Chondrocyte (in vitro differentiated cells): ENCODE data around the gene ZFAND3. TPM values are rescaled to one million over a fixed set of nuclear protein-coding genes. Genes with fewer than 3 reads are reported as not detected.

Source experiments
- DNase-seq: peaks from one replicate; pipeline ENCODE4 v3.0.0; 2021; ENCODE audit warnings: mixed read lengths, low spot score
- H3K27ac Mint-ChIP-seq: one replicate; pipeline ENCODE4 v1.8.0; 2021; ENCODE audit warnings: mild to moderate bottlenecking, moderate library complexity, mixed read lengths; ENCODE audit not compliant: unreplicated experiment
- H3K27me3 Mint-ChIP-seq: 2 replicates; pipeline ENCODE4 v1.8.0; 2021; ENCODE audit warnings: low read depth, mixed read lengths
- H3K36me3 Mint-ChIP-seq: 2 replicates; pipeline ENCODE4 v1.8.0; 2021; ENCODE audit warnings: low read depth, mixed read lengths
- H3K4me1 Mint-ChIP-seq: 2 replicates; pipeline ENCODE4 v1.8.0; 2021; ENCODE audit warnings: low read depth, mild to moderate bottlenecking, mixed read lengths
- H3K4me3 Mint-ChIP-seq: one replicate; pipeline ENCODE4 v1.8.0; 2021; ENCODE audit warnings: mild to moderate bottlenecking, moderate library complexity, mixed read lengths; ENCODE audit not compliant: unreplicated experiment
- H3K9me3 Mint-ChIP-seq: 2 replicates; pipeline ENCODE4 v1.8.0; 2021; ENCODE audit warnings: low read depth, mixed read lengths
- CTCF ChIP-seq: fragments of 200-600 bp; sonication (generic); IDR thresholded peaks from 2 replicates; pipeline ENCODE4 v1.5.0; 2021; ENCODE audit warnings: antibody characterized with exemption, mild to moderate bottlenecking, moderate library complexity
- total RNA-seq: library from RNA; stranded (reverse); gene quantifications from 3 replicates; pipeline ENCODE4 v1.2.1, GENCODE V29; 2021

The ZFAND3 gene
- total RNA-seq, 1 donor from 2014 or later: 98.5 TPM

DNA sequence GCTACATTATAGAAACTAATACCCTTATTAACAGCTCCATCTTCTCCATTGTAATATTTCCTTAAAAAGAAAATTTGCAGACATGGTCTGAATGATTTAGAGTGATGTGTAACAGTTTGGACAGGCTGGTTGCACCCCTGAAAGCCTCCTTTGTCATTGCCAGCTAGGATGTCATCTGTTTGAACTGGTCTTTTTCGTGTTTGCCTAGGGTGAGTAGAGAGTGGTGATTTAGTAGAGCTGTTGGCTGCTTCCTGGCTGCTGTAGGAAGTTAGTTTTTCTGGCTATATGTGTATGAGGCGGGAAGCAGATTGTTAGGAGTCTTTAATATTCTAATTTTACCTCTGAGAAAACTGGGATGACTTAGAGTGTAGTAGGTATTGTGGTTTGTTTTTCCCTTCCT lies 101.1 kb downstream of the ZFAND3 start:
- no peaks in the 10 kb centered on the region for H3K27me3 Mint-ChIP-seq
- peaks cover 2% of the 10 kb centered on the region for H3K36me3 Mint-ChIP-seq
- H3K4me1 Mint-ChIP-seq: peaks cover 32% of the 10 kb centered on the region
- H3K4me3 Mint-ChIP-seq: no peak overlapping the region
- TF ChIP-seq CTCF: no peak
- no peak overlapping the region for H3K27ac Mint-ChIP-seq
- DNase-seq: no peak
- H3K9me3 Mint-ChIP-seq: no peaks in the 10 kb centered on the region

DNA sequence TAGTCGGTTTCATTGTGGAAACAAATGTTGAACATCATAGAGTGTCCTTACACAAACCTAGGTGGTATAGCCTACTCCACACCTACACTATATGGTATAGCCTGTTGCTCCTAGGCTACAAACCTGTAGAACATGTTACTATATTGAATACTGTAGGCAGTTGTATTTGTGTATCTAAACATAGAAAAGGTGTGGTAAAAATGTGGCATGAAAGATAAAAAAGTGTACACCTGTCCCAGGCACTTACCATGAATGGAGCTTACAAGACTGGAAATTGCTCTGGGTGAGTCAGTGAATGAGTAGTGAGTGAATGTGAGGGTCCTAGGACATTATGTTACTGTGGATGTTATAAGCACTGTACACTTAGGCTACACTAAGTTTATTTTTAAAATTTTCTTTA lies 103.0 kb downstream of the ZFAND3 start:
- H3K36me3 Mint-ChIP-seq: no peaks in the 10 kb centered on the region
- no peaks in the 10 kb centered on the region for H3K9me3 Mint-ChIP-seq
- H3K27me3 Mint-ChIP-seq: no peaks in the 10 kb centered on the region
- H3K4me1 Mint-ChIP-seq: peaks cover 31% of the 10 kb centered on the region
- TF ChIP-seq CTCF: no peak
- no peak overlapping the region for H3K4me3 Mint-ChIP-seq
- DNase-seq: no peak
- no peak overlapping the region for H3K27ac Mint-ChIP-seq

DNA sequence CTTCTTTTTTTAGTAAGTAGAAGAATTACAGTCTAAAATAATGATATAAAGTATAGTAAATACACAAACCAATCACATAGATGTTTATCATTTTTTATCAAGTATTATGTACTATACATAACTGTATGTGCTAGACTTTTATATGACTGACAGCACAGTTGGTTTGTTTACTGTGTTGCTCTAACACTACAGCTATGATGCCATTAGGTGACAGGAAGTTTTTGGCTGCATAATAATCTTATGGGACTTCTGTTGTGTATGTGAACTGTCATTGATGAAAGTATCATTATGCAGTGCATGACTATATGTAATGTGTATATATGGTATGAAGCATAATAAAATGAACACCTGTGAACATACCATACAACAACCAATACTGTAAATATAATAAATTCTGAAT lies 104.0 kb downstream of the ZFAND3 start:
- DNase-seq: no peak
- TF ChIP-seq CTCF: no peak
- Mint-ChIP-seq H3K36me3 (no peaks in the 10 kb centered on the region), H3K27ac (no peak overlapping the region), H3K9me3 (no peaks in the 10 kb centered on the region), H3K27me3 (no peaks in the 10 kb centered on the region), H3K4me3 (no peak overlapping the region), H3K4me1 (peaks cover 34% of the 10 kb centered on the region)

GRCh38 chr6:37926661-37927060 lies 107.1 kb downstream of the ZFAND3 start:
- H3K27me3 Mint-ChIP-seq: no peaks in the 10 kb centered on the region
- no peaks in the 10 kb centered on the region for H3K9me3 Mint-ChIP-seq
- H3K36me3 Mint-ChIP-seq: no peaks in the 10 kb centered on the region
- H3K4me1 Mint-ChIP-seq: peaks cover 37% of the 10 kb centered on the region
- no peak overlapping the region for H3K27ac Mint-ChIP-seq
- no peak overlapping the region for H3K4me3 Mint-ChIP-seq
- no peak for TF ChIP-seq CTCF
- no peak for DNase-seq

DNA sequence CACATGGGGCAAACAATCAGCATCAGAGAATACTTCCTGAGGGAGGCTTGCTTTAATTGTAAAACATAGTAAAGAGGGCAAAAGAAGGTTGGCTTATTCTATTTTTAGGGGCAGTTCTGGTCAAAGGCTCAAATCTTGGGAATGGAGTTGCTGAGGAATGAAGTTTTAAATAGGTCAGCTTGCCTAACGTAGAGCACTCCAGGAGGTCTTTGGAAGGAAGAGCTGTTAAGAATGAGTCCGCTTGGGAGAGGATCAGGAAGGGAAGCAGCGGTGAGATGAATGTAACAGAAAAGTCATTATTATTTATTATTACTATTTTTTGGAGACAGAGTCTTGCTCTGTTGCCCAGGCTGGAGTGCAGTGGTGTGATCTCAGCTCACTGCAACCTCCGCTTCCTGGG lies 108.7 kb downstream of the ZFAND3 start:
- no peaks in the 10 kb centered on the region for H3K36me3 Mint-ChIP-seq
- no peak overlapping the region for H3K4me3 Mint-ChIP-seq
- no peaks in the 10 kb centered on the region for H3K9me3 Mint-ChIP-seq
- H3K27me3 Mint-ChIP-seq: no peaks in the 10 kb centered on the region
- no peak overlapping the region for H3K27ac Mint-ChIP-seq
- no peak for TF ChIP-seq CTCF
- DNase-seq: no peak
- H3K4me1 Mint-ChIP-seq: peaks cover 48% of the 10 kb centered on the region
